Cerebellar nuclear complex (tissue), 1 donor: ENCODE data around the gene SMAD2.

ENCODE experiments used
- DNase-seq, 2 experiments: peaks; one replicate each; lab custom pipeline; 2025; lab: John Stamatoyannopoulos, UW

SMAD2 gene

GRCh38 chr18:47931718-47932103 is 1.3 kb upstream of the SMAD2 start:
- no peak for DNase-seq

GRCh38 chr18:47930931-47931717 is 665 bp upstream of the SMAD2 start:
- DNase-seq, result peak; percentile 43 to 61

- DNase-seq, result no peak
Measured at GRCh38 chr18:47929681-47930198, 719 bp downstream of the SMAD2 start.

DNA sequence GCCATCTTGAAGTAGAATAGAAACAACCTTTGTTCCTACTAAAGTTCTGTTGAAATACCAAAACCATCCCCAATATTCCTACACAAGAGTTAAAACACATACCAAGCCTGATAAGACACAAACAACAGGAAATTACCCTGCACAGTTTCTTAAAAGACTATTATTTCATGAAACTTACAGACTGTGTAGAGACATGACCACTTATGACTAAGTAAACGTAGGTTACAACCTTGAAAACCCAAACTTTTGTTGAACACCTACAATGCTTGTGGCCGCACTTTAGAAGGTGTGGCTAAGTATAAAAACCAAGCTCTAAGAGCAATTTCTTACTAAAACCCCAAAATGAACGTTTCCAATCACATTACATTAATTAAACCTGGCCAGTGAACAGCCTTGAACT is 2.0 kb downstream of the SMAD2 start:
- DNase-seq, result no peak

DNA sequence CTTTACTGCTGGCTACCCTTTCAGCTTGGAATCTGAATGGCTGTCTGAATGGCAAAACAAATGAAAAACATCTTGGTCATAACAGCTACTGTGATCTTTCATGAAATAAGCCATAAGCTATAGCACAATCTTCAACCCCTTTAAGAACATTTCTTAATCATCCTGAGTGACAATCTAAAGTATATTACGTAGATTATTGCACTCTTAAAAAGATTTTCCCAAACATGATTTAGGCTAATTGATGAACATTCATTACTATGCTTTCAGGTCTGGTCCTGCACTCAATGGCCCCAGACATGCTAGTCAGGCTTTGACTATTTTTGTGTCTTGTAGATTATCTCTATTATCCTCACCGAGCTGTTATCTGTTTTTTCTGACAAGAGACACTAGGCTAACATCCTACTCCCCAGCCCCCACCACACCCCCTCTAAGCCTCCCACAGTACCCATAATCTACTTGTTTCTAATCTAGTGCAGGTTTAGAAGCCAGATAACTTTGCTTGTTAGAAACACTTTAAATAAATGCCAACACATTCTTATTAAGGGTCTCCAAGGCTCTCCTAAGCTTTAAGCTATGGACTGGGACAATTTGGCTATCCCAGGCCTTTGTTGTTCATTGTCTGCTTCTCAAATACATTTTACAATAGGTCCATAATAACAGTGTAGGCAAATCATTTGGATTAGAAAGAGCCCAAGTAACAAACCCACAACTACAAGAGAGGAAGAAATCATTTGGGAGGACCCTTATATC is 4.2 kb downstream of the SMAD2 start:
- DNase-seq, result no peak

DNA sequence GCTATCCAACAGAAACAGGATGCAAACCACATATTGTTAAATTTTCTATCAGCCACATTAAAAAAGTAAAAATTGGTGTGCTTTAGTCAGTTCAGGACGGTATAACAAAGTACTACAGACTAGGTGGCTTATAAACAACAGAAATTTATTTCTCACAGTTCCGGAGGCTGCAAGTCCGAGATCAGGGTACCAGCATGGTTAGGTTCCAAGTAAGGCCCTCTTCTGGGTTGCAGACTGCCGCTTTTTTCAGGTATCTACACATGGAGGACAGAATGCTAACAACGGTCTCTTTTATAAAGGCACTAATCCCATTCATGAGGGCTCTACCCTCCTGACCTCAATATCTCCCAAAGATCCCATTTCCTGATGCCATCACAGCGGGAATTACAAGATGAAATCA is 10.5 kb downstream of the SMAD2 start:
- no peak for DNase-seq

- no peak for DNase-seq
Measured at GRCh38 chr18:47917923-47918610, 12.4 kb downstream of the SMAD2 start.

- DNase-seq, result no peak
Measured at GRCh38 chr18:47915930-47916329, 14.5 kb downstream of the SMAD2 start.

DNA sequence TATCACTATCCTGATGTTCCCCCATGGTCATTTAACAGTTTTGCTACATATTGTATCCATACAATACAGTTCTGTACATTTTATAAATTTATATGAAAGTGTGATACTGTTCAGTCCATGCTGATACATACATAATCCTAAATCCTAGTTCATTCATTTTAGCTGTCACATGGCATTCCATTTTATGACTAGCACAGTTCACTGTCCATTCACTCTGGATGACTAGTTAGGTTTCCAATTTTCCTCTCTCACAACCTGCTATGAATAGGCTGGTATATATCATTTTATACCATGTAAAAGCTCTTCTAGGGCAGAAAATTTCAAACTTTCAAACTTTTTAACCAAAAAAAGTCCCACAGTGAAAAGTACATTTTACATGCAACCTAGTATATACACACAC is 15.2 kb downstream of the SMAD2 start:
- no peak for DNase-seq

DNA sequence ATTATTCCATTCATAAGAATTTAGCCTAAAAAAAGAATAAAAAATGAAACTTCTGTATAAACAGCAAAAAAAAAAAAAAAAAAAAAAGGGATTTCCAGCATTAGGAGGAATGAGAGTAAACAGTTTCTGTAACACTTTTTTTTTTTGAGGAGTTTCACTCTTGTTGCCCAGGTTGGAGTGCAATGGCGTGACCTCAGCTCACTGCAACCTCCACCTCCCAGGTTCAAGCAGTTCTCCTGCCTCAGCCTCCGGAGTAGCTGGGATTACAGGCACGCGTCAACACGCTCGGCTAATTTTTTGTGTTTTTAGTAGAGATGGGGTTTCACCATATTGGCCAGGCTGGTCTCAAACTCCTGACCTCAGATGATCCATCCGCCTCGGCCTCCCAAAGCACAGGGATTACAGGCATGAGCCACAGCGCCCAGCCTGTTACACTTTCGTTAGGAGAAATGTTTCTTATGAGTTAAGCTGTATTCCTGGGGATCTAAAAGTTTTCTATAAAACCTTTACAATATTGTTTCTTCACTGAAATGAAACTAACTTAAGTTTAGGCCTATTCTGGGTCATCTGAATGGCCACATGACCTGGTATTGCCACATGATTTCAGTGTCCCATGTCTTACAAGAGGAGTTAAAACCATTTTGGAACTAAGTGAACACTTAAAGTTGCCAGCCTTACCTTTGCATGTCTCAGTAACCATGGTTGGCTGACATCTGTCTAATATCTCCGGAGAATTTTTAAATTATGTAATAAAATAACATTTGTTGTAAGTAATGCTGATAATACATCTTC is 17.5 kb downstream of the SMAD2 start:
- no peak for DNase-seq

- DNase-seq, result no peak
Measured at GRCh38 chr18:47912343-47912742, 18.1 kb downstream of the SMAD2 start.

DNA sequence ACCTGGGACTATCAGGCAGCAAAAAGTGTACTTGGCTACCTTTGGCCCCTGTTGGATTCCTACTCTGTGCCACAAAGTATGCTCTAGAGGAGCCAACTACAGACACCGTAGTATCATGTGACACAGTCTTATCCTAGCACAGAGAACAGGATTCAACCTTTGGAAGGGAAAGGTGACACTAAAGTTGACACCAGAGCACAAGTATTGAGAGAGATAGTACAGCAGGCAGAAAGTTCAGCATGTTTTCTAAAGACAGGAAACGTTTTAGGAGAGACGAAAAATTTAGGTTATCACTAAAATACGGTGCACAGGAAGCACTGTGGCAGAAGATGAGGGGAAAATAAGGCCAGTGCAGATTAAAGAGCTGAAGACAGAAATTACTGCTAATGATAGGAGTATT is 18.6 kb downstream of the SMAD2 start:
- DNase-seq, result no peak

- DNase-seq, result no peak
Measured at GRCh38 chr18:47909484-47909883, 21.0 kb downstream of the SMAD2 start.

DNA sequence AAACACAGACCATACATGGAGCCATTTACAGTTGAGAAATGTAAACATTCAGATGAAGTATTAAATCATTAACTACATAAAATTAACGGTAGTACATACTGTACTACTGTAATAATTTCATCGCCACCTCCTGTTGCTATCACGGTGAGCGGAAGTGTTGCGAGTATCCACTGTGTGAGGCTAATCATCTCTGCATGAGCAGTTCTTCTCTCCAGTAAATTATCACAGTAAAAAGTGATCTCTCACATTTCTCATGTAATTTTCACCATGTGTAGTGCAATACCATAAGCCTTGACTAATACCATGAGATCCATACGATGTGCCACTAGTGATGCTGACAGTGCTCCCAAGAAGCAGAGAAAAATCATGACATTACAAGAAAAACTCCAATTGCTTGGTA is 21.9 kb downstream of the SMAD2 start:
- no peak for DNase-seq

DNA sequence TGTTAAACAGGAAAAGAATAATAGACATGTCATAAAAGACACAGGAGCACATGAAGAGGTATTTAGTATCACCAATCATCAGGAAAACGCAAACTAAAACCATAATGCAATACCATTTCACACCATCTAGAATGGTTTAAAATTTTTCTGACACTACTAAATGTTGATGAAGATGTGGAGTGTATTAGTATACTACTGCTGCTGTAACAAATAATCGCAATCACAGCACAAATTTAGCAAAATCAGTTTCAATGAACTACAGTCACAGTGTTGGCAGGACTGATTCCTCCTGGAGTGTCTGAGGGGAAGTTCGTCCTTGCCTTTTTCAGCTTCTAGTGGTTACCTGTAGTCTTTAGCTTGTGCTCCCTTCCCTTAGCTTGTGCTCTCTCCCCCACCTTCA is 24.1 kb downstream of the SMAD2 start:
- no peak for DNase-seq

GRCh38 chr18:47903809-47904208 is 26.6 kb downstream of the SMAD2 start:
- DNase-seq, result no peak

GRCh38 chr18:47901624-47902362 is 28.7 kb downstream of the SMAD2 start:
- DNase-seq, result no peak

- DNase-seq, result no peak
Measured at GRCh38 chr18:47899107-47899840, 31.2 kb downstream of the SMAD2 start.

- no peak for DNase-seq
Measured at GRCh38 chr18:47898696-47899095, 31.8 kb downstream of the SMAD2 start.

GRCh38 chr18:47898055-47898454 is 32.4 kb downstream of the SMAD2 start:
- no peak for DNase-seq
